Dendritic cell treated with granulocyte-macrophage colony-stimulating factor and Interleukin-4, amounts not matched to agents 40 ng/mL and 50 ng/mL, for 4 days (primary cell): Measurements from ENCODE around the gene MAT2B.

Experiments used
- H3K27ac Mint-ChIP-seq: one replicate; pipeline ENCODE4 v1.8.0; 2022; ENCODE audit warnings: mild to moderate bottlenecking, mixed read lengths
- H3K27me3 Mint-ChIP-seq: one replicate; pipeline ENCODE4 v1.8.0; 2022; ENCODE audit warnings: mild to moderate bottlenecking, mixed read lengths
- H3K36me3 Mint-ChIP-seq: one replicate; pipeline ENCODE4 v1.8.0; 2022; ENCODE audit warnings: low read depth, mixed read lengths
- H3K4me1 Mint-ChIP-seq: one replicate; pipeline ENCODE4 v1.8.0; 2022; ENCODE audit warnings: low read depth, mixed read lengths
- H3K4me3 Mint-ChIP-seq: one replicate; pipeline ENCODE4 v1.8.0; 2022; ENCODE audit warnings: mild to moderate bottlenecking, moderate library complexity, mixed read lengths
- H3K9me3 Mint-ChIP-seq: one replicate; pipeline ENCODE4 v1.8.0; 2022; ENCODE audit warnings: mixed read lengths
- intact Hi-C: fragments of 100-400 bp; cut with micrococcal nuclease; formaldehyde crosslinking; loops from one replicate; pipeline ENCODE4 v1.15.0; 2022

MAT2B gene

GRCh38 chr5:163548649-163549048 lies 43.2 kb downstream of the MAT2B start:
- intact Hi-C loops = no loop called here
- Mint-ChIP-seq H3K36me3 (no peaks in the 10 kb centered on the region), H3K27ac (no peak overlapping the region), H3K27me3 (peaks cover 5% of the 10 kb centered on the region), H3K9me3 (no peaks in the 10 kb centered on the region), H3K4me3 (no peak overlapping the region), H3K4me1 (no peaks in the 10 kb centered on the region)

- intact Hi-C loops = no loop called here
- Mint-ChIP-seq H3K4me3 (no peak overlapping the region), H3K27ac (no peak overlapping the region), H3K27me3 (peaks cover 10% of the 10 kb centered on the region), H3K4me1 (no peaks in the 10 kb centered on the region), H3K36me3 (no peaks in the 10 kb centered on the region), H3K9me3 (no peaks in the 10 kb centered on the region)
Observed at GRCh38 chr5:163551156-163551555, 45.7 kb downstream of the MAT2B start.

GRCh38 chr5:163552536-163552935 lies 47.1 kb downstream of the MAT2B start:
- H3K4me3 Mint-ChIP-seq = no peak overlapping the region
- peaks cover 10% of the 10 kb centered on the region for H3K27me3 Mint-ChIP-seq
- H3K36me3 Mint-ChIP-seq = no peaks in the 10 kb centered on the region
- H3K4me1 Mint-ChIP-seq = no peaks in the 10 kb centered on the region
- intact Hi-C loops = no loop called here
- H3K9me3 Mint-ChIP-seq = no peaks in the 10 kb centered on the region
- H3K27ac Mint-ChIP-seq = no peak overlapping the region

GRCh38 chr5:163561339-163561738 lies 55.9 kb downstream of the MAT2B start:
- intact Hi-C loops = loop anchor here (5.0 kb wide), 1 partner anchor 451 kb away; no protein-coding TSS in a partner anchor
- H3K27ac Mint-ChIP-seq = no peak overlapping the region
- H3K4me1 Mint-ChIP-seq = peaks cover 9% of the 10 kb centered on the region
- H3K27me3 Mint-ChIP-seq = peaks cover 26% of the 10 kb centered on the region
- H3K36me3 Mint-ChIP-seq = no peaks in the 10 kb centered on the region
- H3K4me3 Mint-ChIP-seq = no peak overlapping the region
- H3K9me3 Mint-ChIP-seq = no peaks in the 10 kb centered on the region

GRCh38 chr5:163562071-163562470 lies 56.7 kb downstream of the MAT2B start:
- Mint-ChIP-seq H3K4me1 (peaks cover 10% of the 10 kb centered on the region), H3K4me3 (no peak overlapping the region), H3K27ac (no peak overlapping the region), H3K27me3 (peaks cover 34% of the 10 kb centered on the region), H3K36me3 (no peaks in the 10 kb centered on the region), H3K9me3 (no peaks in the 10 kb centered on the region)
- intact Hi-C loops = loop anchor here (5.0 kb wide), 1 partner anchor 450 kb away; no protein-coding TSS in a partner anchor

GRCh38 chr5:163563112-163563511 lies 57.7 kb downstream of the MAT2B start:
- Mint-ChIP-seq H3K9me3 (no peaks in the 10 kb centered on the region), H3K36me3 (no peaks in the 10 kb centered on the region), H3K4me1 (peaks cover 16% of the 10 kb centered on the region), H3K27me3 (peaks cover 42% of the 10 kb centered on the region), H3K4me3 (no peak overlapping the region), H3K27ac (no peak overlapping the region)
- intact Hi-C loops = loop anchor here (5.0 kb wide), 1 partner anchor 449 kb away; no protein-coding TSS in a partner anchor

GRCh38 chr5:163563880-163564279 lies 58.5 kb downstream of the MAT2B start:
- Mint-ChIP-seq H3K27me3 (peaks cover 44% of the 10 kb centered on the region), H3K9me3 (no peaks in the 10 kb centered on the region), H3K4me3 (no peak overlapping the region), H3K27ac (no peak overlapping the region), H3K36me3 (no peaks in the 10 kb centered on the region), H3K4me1 (peaks cover 16% of the 10 kb centered on the region)
- intact Hi-C loops = loop anchor here (1.0 to 5.0 kb wide), 2 partner anchors 448 to 940 kb away; no protein-coding TSS in a partner anchor

GRCh38 chr5:163564321-163564938 lies 59.0 kb downstream of the MAT2B start:
- Mint-ChIP-seq H3K9me3 (no peaks in the 10 kb centered on the region), H3K27me3 (peaks cover 44% of the 10 kb centered on the region), H3K36me3 (no peaks in the 10 kb centered on the region), H3K4me1 (peaks cover 16% of the 10 kb centered on the region), H3K27ac (no peak overlapping the region), H3K4me3 (no peak overlapping the region)
- intact Hi-C loops = loop anchor here (1.0 to 5.0 kb wide), 2 partner anchors 448 to 940 kb away; no protein-coding TSS in a partner anchor

GRCh38 chr5:163565492-163565891 lies 60.1 kb downstream of the MAT2B start:
- Mint-ChIP-seq H3K27me3 (peaks cover 41% of the 10 kb centered on the region), H3K4me1 (peaks cover 16% of the 10 kb centered on the region), H3K27ac (no peak overlapping the region), H3K4me3 (peak overlapping the region; percentile 69), H3K36me3 (no peaks in the 10 kb centered on the region), H3K9me3 (no peaks in the 10 kb centered on the region)
- intact Hi-C loops = loop anchor here (5.0 kb wide), 1 partner anchor 1642 kb away; no protein-coding TSS in a partner anchor

GRCh38 chr5:163565931-163566608 lies 60.7 kb downstream of the MAT2B start:
- Mint-ChIP-seq H3K4me1 (peaks cover 16% of the 10 kb centered on the region), H3K4me3 (peak overlapping the region; percentile 69), H3K9me3 (no peaks in the 10 kb centered on the region), H3K27ac (no peak overlapping the region), H3K36me3 (no peaks in the 10 kb centered on the region), H3K27me3 (peaks cover 41% of the 10 kb centered on the region)
- intact Hi-C loops = loop anchor here (5.0 kb wide), 1 partner anchor 1641 kb away; no protein-coding TSS in a partner anchor

- no peaks in the 10 kb centered on the region for H3K9me3 Mint-ChIP-seq
- peaks cover 16% of the 10 kb centered on the region for H3K4me1 Mint-ChIP-seq
- peaks cover 41% of the 10 kb centered on the region for H3K27me3 Mint-ChIP-seq
- H3K27ac Mint-ChIP-seq = no peak overlapping the region
- no peak overlapping the region for H3K4me3 Mint-ChIP-seq
- intact Hi-C loops = loop anchor here (5.0 kb wide), 1 partner anchor 1641 kb away; no protein-coding TSS in a partner anchor
- H3K36me3 Mint-ChIP-seq = no peaks in the 10 kb centered on the region
Observed at GRCh38 chr5:163566678-163567077, 61.3 kb downstream of the MAT2B start.

GRCh38 chr5:163567811-163568210 lies 62.4 kb downstream of the MAT2B start:
- peaks cover 16% of the 10 kb centered on the region for H3K4me1 Mint-ChIP-seq
- H3K9me3 Mint-ChIP-seq = no peaks in the 10 kb centered on the region
- no peak overlapping the region for H3K4me3 Mint-ChIP-seq
- intact Hi-C loops = loop anchor here (5.0 kb wide), 1 partner anchor 1639 kb away; no protein-coding TSS in a partner anchor
- no peak overlapping the region for H3K27ac Mint-ChIP-seq
- no peaks in the 10 kb centered on the region for H3K36me3 Mint-ChIP-seq
- H3K27me3 Mint-ChIP-seq = peaks cover 41% of the 10 kb centered on the region
